WTC11 (cell line): ENCODE data around the gene REN. TPM values are rescaled to one million over a fixed set of nuclear protein-coding genes. Genes with fewer than 3 reads are reported as not detected.

Experiments
- ATAC-seq: fragments of 200-7000 bp; cut with Tn5 transposase; 2 replicates; pipeline ENCODE4 v1.10.0; 2021; ENCODE audit warnings: mild to moderate bottlenecking, moderate library complexity
- CTCF ChIA-PET: fragments of 300-600 bp; sonication (Branson Sonifier 250); formaldehyde crosslinking; loops from one replicate; lab custom pipeline; 2021; ENCODE audit warnings: antibody characterized with exemption; lab: Charles Lee
- POLR2A ChIA-PET: fragments of 350-600 bp; sonication (Branson Sonifier 250); formaldehyde crosslinking; loops from one replicate; lab custom pipeline; 2021; ENCODE audit warnings: antibody characterized with exemption; lab: Charles Lee
- DNase-seq: peaks from one replicate; pipeline ENCODE4 v3.0.0; 2021; ENCODE audit warnings: low spot score
- H3K27ac Mint-ChIP-seq: 2 replicates; pipeline ENCODE4 v1.8.0; 2021; ENCODE audit warnings: mixed read lengths
- H3K27me3 Mint-ChIP-seq: 2 replicates; pipeline ENCODE4 v1.8.0; 2021; ENCODE audit warnings: low read depth, mild to moderate bottlenecking, moderate library complexity, mixed read lengths
- H3K36me3 Mint-ChIP-seq: 2 replicates; pipeline ENCODE4 v1.8.0; 2021; ENCODE audit warnings: mixed read lengths
- H3K4me1 Mint-ChIP-seq: 2 replicates; pipeline ENCODE4 v1.8.0; 2022; ENCODE audit warnings: mixed read lengths
- H3K4me3 Mint-ChIP-seq: 2 replicates; pipeline ENCODE4 v1.8.0; 2021; ENCODE audit warnings: mild to moderate bottlenecking, moderate library complexity, mixed read lengths
- H3K9me3 Mint-ChIP-seq: 2 replicates; pipeline ENCODE4 v1.8.0; 2021; ENCODE audit warnings: mixed read lengths
- CDX4 ChIP-seq: fragments of 250-450 bp; sonication (Bioruptor Pico); IDR thresholded peaks from 2 replicates; pipeline ENCODE4 v1.9.0; 2021; ENCODE audit warnings: moderate library complexity, mild to moderate bottlenecking, inconsistent platforms, borderline replicate concordance
- EMX1 ChIP-seq: fragments of 250-450 bp; sonication (Bioruptor Pico); IDR thresholded peaks from 2 replicates; pipeline ENCODE4 v1.8.0; 2021; ENCODE audit warnings: mild to moderate bottlenecking
- GTF2I ChIP-seq: fragments of 250-450 bp; sonication (Bioruptor Pico); conservative IDR thresholded peaks from 2 replicates; pipeline ENCODE4 v1.4.0; 2021; ENCODE audit warnings: mild to moderate bottlenecking
- HMGXB4 ChIP-seq: sonication (generic); formaldehyde crosslinking; IDR thresholded peaks from 2 replicates; pipeline ENCODE4 v1.8.1; 2023; ENCODE audit warnings: mild to moderate bottlenecking, moderate library complexity, missing genetic modification reagents
- IRF2 ChIP-seq: sonication (generic); formaldehyde crosslinking; IDR thresholded peaks from 2 replicates; pipeline ENCODE4 v1.8.0; 2022; ENCODE audit warnings: low read depth, missing genetic modification reagents, borderline replicate concordance
- NFATC4 ChIP-seq: fragments of 250-450 bp; sonication (Bioruptor Pico); IDR thresholded peaks from 2 replicates; pipeline ENCODE4 v1.9.0; 2021; ENCODE audit warnings: mild to moderate bottlenecking
- OVOL2 ChIP-seq: fragments of 250-450 bp; sonication (Bioruptor Pico); IDR thresholded peaks from 2 replicates; pipeline ENCODE4 v1.9.0; 2021; ENCODE audit warnings: mild to moderate bottlenecking, borderline replicate concordance
- RELA ChIP-seq: sonication (generic); formaldehyde crosslinking; IDR thresholded peaks from 2 replicates; pipeline ENCODE4 v1.8.1; 2022; ENCODE audit warnings: missing genetic modification reagents, mild to moderate bottlenecking, borderline replicate concordance
- SOX15 ChIP-seq: fragments of 250-450 bp; sonication (Bioruptor Pico); IDR thresholded peaks from 2 replicates; pipeline ENCODE4 v1.9.0; 2021; ENCODE audit warnings: mild to moderate bottlenecking
- TEAD1 ChIP-seq: sonication (generic); formaldehyde crosslinking; IDR thresholded peaks from 2 replicates; pipeline ENCODE4 v1.8.0; 2022; ENCODE audit warnings: mild to moderate bottlenecking, missing genetic modification reagents
- TP53 ChIP-seq: sonication (generic); formaldehyde crosslinking; IDR thresholded peaks from 2 replicates; pipeline ENCODE4 v1.8.1; 2023; ENCODE audit warnings: mild to moderate bottlenecking, missing genetic modification reagents
- ZBTB21 ChIP-seq: sonication (generic); formaldehyde crosslinking; IDR thresholded peaks from 2 replicates; pipeline ENCODE4 v1.8.1; 2023; ENCODE audit warnings: mild to moderate bottlenecking, missing genetic modification reagents, borderline replicate concordance
- ZNF425 ChIP-seq: fragments of 250-450 bp; sonication (Bioruptor Pico); conservative IDR thresholded peaks from 2 replicates; pipeline ENCODE4 v1.9.0; 2021; ENCODE audit warnings: mild to moderate bottlenecking
- ZNF532 ChIP-seq: fragments of 250-450 bp; sonication (Bioruptor Pico); IDR thresholded peaks from 2 replicates; pipeline ENCODE4 v1.9.0; 2021; ENCODE audit warnings: mild to moderate bottlenecking, borderline replicate concordance
- total RNA-seq: library from RNA; stranded (reverse); gene quantifications from 3 replicates; pipeline ENCODE4 v1.2.3, GENCODE V29; 2021
- TF ChIP-seq, protein P1 (sequence below): sonication (generic); formaldehyde crosslinking; IDR thresholded peaks from 2 replicates; pipeline ENCODE4 v1.8.0; 2022; ENCODE audit warnings: mild to moderate bottlenecking, missing genetic modification reagents
- TF ChIP-seq, protein P2 (sequence below): fragments of 250-450 bp; sonication (Bioruptor Pico); IDR thresholded peaks from 2 replicates; pipeline ENCODE4 v2.1.2; 2022; ENCODE audit warnings: mild to moderate bottlenecking, moderate library complexity

REN gene
- total RNA-seq, 1 experiment from 2014 or later, result not detected

- no peak for TF ChIP-seq HMGXB4 (CRISPR knock-in tag)
- TF ChIP-seq TEAD1 (CRISPR knock-in tag), result no peak
- TF ChIP-seq, protein P1, sequence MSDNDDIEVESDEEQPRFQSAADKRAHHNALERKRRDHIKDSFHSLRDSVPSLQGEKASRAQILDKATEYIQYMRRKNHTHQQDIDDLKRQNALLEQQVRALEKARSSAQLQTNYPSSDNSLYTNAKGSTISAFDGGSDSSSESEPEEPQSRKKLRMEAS (CRISPR knock-in tag), result no peak
These were observed 58.2 kb downstream of the REN start (continued) for GRCh38 chr1:204107892-204108291.

DNA sequence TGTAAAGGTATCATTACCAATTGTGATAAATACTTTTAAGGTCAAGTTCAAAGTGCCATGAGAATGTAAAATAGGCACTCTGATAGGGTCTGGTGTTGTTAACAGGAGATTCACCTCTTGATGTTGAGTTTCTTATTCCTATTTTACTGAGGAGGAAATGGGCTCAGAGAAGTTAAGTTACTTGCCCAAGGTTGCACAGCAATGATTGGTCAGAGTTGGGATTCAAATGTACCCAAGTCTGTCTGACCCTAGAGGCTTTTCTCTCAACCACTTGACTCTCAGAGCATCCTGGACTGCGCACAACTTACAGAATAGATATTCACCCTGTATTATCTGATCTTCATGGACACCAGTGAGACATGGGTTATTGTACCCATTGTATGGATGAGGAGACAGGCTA, 59.3 kb downstream of the REN start:
- no peaks in the 10 kb centered on the region for H3K27me3 Mint-ChIP-seq
- no peaks in the 10 kb centered on the region for H3K36me3 Mint-ChIP-seq
- CTCF ChIA-PET, result no interaction called here
- H3K4me1 Mint-ChIP-seq, result peaks cover 83% of the 10 kb centered on the region
- 0 out of 2 replicates have a peak overlapping the region, but pooled peaks have one; percentile 85 for H3K27ac Mint-ChIP-seq
- POLR2A ChIA-PET, result no interaction called here
- TF ChIP-seq ZNF532 (CRISPR knock-in tag) (no peak), OVOL2 (no peak), ZNF425 (CRISPR knock-in tag) (no peak), RELA (CRISPR knock-in tag) (no peak), NFATC4 (CRISPR knock-in tag) (no peak), EMX1 (no peak), ZBTB21 (CRISPR knock-in tag) (no peak), GTF2I (CRISPR knock-in tag) (0 out of 2 replicates have a peak, but pooled peaks have one; percentile 8)
- TF ChIP-seq, protein P1 (CRISPR knock-in tag), result no peak
- DNase-seq (no peak), ATAC-seq (no peak)
- no peaks in the 10 kb centered on the region for H3K9me3 Mint-ChIP-seq
- no peak overlapping the region for H3K4me3 Mint-ChIP-seq

- H3K27me3 Mint-ChIP-seq, result no peaks in the 10 kb centered on the region
- DNase-seq (no peak), ATAC-seq (no peak)
- H3K9me3 Mint-ChIP-seq, result no peaks in the 10 kb centered on the region
- ChIA-PET CTCF (no interaction called here), POLR2A (no interaction called here)
- no peak overlapping the region for H3K4me3 Mint-ChIP-seq
- no peaks in the 10 kb centered on the region for H3K36me3 Mint-ChIP-seq
- peaks cover 89% of the 10 kb centered on the region for H3K4me1 Mint-ChIP-seq
- TF ChIP-seq, protein P2, sequence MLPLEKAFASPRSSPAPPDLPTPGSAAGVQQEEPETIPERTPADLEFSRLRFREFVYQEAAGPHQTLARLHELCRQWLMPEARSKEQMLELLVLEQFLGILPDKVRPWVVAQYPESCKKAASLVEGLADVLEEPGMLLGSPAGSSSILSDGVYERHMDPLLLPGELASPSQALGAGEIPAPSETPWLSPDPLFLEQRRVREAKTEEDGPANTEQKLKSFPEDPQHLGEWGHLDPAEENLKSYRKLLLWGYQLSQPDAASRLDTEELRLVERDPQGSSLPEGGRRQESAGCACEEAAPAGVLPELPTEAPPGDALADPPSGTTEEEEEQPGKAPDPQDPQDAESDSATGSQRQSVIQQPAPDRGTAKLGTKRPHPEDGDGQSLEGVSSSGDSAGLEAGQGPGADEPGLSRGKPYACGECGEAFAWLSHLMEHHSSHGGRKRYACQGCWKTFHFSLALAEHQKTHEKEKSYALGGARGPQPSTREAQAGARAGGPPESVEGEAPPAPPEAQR, result no peak
- TF ChIP-seq CDX4 (CRISPR knock-in tag) (no peak), IRF2 (CRISPR knock-in tag) (no peak), ZNF425 (CRISPR knock-in tag) (no peak), TP53 (CRISPR knock-in tag) (no peak), SOX15 (CRISPR knock-in tag) (no peak)
- H3K27ac Mint-ChIP-seq, result peak overlapping the region; percentile 90
These were observed 61.0 kb downstream of the REN start for GRCh38 chr1:204105131-204105515.
